Measurements from ENCODE around the gene UBE2QL1.

UBE2QL1 gene

DNA sequence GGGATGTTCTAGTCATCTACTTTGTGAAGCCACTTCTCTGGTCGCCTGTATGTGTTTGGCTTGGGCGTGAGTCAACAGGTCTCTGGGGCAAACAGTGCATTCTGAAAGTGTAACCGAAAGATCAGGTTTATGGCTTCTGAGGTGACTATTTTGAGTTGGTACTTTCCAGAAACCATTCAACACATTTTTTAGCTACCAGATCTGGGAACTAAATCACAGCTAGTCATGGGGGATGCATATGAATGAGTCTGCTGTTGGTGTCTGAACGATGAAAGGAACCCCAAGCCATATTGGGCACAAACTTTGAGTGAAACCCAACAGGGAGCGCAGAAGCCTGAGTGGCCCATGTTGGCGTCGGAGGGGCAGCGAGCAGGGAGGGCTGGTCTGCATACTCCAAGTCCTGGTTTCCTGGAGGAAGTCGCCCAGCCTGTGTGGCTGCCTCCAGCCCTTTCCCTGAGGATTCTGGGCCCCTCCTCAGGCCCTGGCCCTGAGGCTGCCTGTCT, 35.3 kb downstream of the UBE2QL1 start:
- TF ChIP-seq, protein P1, sequence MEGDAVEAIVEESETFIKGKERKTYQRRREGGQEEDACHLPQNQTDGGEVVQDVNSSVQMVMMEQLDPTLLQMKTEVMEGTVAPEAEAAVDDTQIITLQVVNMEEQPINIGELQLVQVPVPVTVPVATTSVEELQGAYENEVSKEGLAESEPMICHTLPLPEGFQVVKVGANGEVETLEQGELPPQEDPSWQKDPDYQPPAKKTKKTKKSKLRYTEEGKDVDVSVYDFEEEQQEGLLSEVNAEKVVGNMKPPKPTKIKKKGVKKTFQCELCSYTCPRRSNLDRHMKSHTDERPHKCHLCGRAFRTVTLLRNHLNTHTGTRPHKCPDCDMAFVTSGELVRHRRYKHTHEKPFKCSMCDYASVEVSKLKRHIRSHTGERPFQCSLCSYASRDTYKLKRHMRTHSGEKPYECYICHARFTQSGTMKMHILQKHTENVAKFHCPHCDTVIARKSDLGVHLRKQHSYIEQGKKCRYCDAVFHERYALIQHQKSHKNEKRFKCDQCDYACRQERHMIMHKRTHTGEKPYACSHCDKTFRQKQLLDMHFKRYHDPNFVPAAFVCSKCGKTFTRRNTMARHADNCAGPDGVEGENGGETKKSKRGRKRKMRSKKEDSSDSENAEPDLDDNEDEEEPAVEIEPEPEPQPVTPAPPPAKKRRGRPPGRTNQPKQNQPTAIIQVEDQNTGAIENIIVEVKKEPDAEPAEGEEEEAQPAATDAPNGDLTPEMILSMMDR (IDR thresholded peaks at IDR 0.05; ENCODE audit: borderline replicate concordance, insufficient read depth, low read depth, low read length), result no peak
- H3K4me3 ChIP-seq (ENCODE audit: low read depth, low read length), result peak overlapping the region; percentile 15

DNA sequence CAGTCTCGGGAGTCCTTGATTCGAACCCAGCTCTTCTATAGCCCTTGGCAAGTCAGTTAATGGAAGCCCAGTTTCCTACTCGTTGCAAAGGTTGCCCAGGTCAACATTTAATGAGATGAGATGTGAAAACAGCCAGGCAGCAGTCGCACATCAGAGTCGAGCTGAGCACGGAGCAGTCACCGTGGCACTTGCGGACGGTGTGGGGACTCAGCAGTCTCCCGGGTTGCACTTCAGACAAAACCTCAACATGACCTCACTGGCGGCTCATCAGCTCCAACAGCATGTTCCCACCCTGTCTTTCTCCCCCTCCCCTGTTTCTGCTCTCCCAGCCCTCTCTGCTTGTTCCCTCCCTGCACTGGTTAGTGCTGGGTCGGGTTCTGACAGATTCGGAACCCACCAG, 35.8 kb downstream of the UBE2QL1 start:
- no peak overlapping the region for H3K4me3 ChIP-seq (ENCODE audit: low read depth, low read length)
- TF ChIP-seq, protein P1 (IDR thresholded peaks at IDR 0.05; ENCODE audit: borderline replicate concordance, insufficient read depth, low read depth, low read length), result no peak

DNA sequence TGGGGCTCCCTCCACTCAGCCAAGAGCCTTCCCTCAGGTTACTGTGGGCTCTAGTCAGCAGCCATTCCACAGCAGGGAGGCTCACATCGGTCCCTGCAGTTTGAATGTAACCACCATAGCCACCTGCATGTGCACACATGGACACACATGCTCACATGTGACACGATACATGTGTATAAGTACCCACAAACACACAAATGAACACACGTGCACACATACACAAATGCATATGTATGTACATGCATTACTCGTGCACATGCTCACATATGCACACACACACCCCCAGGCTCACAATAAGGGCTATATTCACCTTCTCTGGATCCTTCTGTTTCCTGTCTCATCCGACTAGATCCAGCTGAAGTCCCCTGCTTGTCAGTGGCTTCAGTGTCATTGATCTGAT, 36.2 kb downstream of the UBE2QL1 start:
- TF ChIP-seq, protein P1 (IDR thresholded peaks at IDR 0.05; ENCODE audit: borderline replicate concordance, insufficient read depth, low read depth, low read length), result no peak
- no peak overlapping the region for H3K4me3 ChIP-seq (ENCODE audit: low read depth, low read length)

DNA sequence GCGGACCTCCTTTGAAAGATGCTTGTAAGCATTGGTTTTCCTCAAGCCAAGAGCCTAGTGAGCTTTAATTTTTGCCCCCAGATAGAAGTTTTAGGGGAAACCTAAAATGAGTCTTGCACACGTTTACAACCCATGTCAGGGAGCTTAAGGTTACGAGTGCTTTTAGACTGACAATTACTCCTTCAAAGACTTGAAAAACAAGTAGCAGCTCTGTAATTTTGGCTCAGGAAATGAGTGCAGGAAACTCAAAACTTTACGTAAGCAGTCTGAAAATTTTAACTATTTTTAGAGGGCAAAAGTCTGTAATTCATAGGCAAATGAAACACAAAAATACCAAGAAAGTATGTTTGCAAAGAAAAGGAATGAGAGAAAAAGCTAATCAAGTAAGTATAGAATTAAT, 36.8 kb downstream of the UBE2QL1 start:
- TF ChIP-seq, protein P1 (IDR thresholded peaks at IDR 0.05; ENCODE audit: borderline replicate concordance, insufficient read depth, low read depth, low read length), result no peak
- H3K4me3 ChIP-seq (ENCODE audit: low read depth, low read length), result no peak overlapping the region

DNA sequence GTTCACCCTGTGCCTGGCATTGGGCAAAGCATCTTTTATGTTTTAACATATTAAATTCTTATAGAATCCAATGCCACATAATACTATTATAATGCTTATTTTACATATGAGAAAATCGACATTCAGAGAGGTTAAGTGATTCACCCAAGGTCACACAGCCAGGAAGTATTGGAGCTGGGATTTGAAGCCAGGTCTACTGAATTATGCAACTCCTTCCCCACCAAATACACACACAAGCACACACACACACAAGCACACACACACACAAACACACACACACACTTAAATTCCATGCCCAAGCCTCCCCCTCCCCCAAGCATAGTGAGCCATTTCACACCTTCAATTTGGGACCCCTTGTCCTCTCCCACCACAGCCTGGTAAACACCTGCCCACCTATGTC, 37.4 kb downstream of the UBE2QL1 start:
- TF ChIP-seq, protein P1 (IDR thresholded peaks at IDR 0.05; ENCODE audit: borderline replicate concordance, insufficient read depth, low read depth, low read length), result no peak
- H3K4me3 ChIP-seq (ENCODE audit: low read depth, low read length), result no peak overlapping the region

DNA sequence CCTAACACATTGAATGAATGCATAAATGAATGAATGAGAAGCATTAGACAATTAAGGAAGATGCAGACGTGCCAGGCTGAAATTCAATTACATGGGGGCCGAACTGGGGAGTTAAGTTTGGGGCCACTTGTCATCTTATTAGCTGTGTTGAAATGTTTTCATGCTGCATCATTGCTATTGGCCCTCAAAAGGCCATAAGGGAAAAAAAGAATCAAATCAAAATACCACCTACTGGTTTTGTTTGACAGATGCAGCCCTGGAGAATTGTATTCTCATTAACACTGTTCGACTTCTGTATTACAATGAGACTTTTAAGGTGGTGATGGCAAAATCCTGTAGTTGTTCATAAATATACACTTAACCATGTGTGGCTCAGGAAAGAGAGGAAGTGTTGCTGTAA, 38.4 kb downstream of the UBE2QL1 start:
- TF ChIP-seq, protein P1 (IDR thresholded peaks at IDR 0.05; ENCODE audit: borderline replicate concordance, insufficient read depth, low read depth, low read length), result no peak
- no peak overlapping the region for H3K4me3 ChIP-seq (ENCODE audit: low read depth, low read length)

DNA sequence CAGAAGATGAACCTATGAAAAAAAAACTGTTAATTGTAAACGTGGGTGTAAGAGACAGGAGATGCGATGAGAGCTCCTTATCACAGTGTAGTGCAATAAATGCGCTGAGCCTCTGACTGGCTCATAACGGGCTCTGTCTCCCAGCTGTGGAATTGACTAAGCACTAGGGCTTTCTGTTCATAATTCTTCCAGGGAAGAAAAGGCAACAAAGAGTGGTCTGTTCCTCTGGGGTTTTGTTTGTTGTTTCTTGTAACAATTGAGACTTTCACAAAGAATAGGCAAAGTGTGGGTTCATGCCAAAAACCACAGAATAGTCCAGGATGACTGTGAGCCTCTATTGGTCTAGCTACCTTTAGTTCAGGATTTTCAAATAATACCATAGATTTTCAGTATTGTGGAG, 39.4 kb downstream of the UBE2QL1 start:
- TF ChIP-seq, protein P1 (IDR thresholded peaks at IDR 0.05; ENCODE audit: borderline replicate concordance, insufficient read depth, low read depth, low read length), result no peak

More for the DNA sequence above, 39.4 kb downstream of the UBE2QL1 start:
- H3K4me3 ChIP-seq (ENCODE audit: low read depth, low read length), result no peak overlapping the region

Measured in GM12875 (cell line).